KMS-11 (cell line): ENCODE measurements around the gene DNAJB2.

Source experiments
- H2AFZ ChIP-seq: fragments of 200-600 bp; sonication (generic); 2 replicates; pipeline ENCODE4 v1.6.1; 2016; ENCODE audit warnings: antibody characterized with exemption, mixed run types, low read depth
- H3K27ac ChIP-seq: fragments of 200-600 bp; sonication (generic); 2 replicates; pipeline ENCODE4 v1.6.1; 2016; ENCODE audit warnings: mild to moderate bottlenecking, mixed run types
- H3K27me3 ChIP-seq: fragments of 200-600 bp; sonication (generic); 2 replicates; pipeline ENCODE4 v1.6.1; 2017; ENCODE audit warnings: mild to moderate bottlenecking, low read depth, mixed run types, moderate library complexity; ENCODE audit not compliant: insufficient read depth
- H3K36me3 ChIP-seq: fragments of 200-600 bp; sonication (generic); 2 replicates; pipeline ENCODE4 v1.6.1; 2017; ENCODE audit warnings: mild to moderate bottlenecking, mixed run types; ENCODE audit not compliant: insufficient read depth
- H3K4me1 ChIP-seq: fragments of 200-600 bp; sonication (generic); 2 replicates; pipeline ENCODE4 v1.6.1; 2016; ENCODE audit warnings: mild to moderate bottlenecking, low read depth, mixed run types; ENCODE audit not compliant: poor library complexity, severe bottlenecking
- H3K4me2 ChIP-seq: fragments of 200-600 bp; sonication (generic); 2 replicates; pipeline ENCODE4 v1.7.0; 2016; ENCODE audit warnings: mild to moderate bottlenecking, mixed run types
- H3K4me3 ChIP-seq: fragments of 200-600 bp; sonication (generic); IDR thresholded peaks from 2 replicates; pipeline ENCODE4 v1.6.1; 2017; ENCODE audit warnings: low read depth, low read length, mixed read lengths; ENCODE audit not compliant: insufficient read depth
- H3K79me2 ChIP-seq: fragments of 200-600 bp; sonication (generic); 2 replicates; pipeline ENCODE4 v1.6.1; 2016; ENCODE audit warnings: low read depth, mixed run types; ENCODE audit not compliant: insufficient read depth
- H3K9ac ChIP-seq: fragments of 200-600 bp; sonication (generic); 2 replicates; pipeline ENCODE4 v1.6.1; 2016; ENCODE audit warnings: mild to moderate bottlenecking, mixed run types
- H4K20me1 ChIP-seq: fragments of 200-600 bp; sonication (generic); 2 replicates; pipeline ENCODE4 v1.6.1; 2016; ENCODE audit warnings: mild to moderate bottlenecking, mixed run types; ENCODE audit not compliant: insufficient read depth
- CTCF ChIP-seq: fragments of 200-600 bp; sonication (generic); conservative IDR thresholded peaks from 2 replicates; pipeline ENCODE4 v1.6.1; 2017; ENCODE audit warnings: low read depth, mild to moderate bottlenecking, antibody characterized with exemption, low read length, moderate library complexity, mixed read lengths

Gene DNAJB2

GRCh38 chr2:219280651-219281050, 1.5 kb downstream of the DNAJB2 start:
- TF ChIP-seq CTCF = no peak
- Histone ChIP-seq H3K4me3 (no peak overlapping the region), H3K79me2 (no peaks in the 10 kb centered on the region), H3K36me3 (no peaks in the 10 kb centered on the region), H3K4me2 (no peak overlapping the region), H3K27me3 (no peaks in the 10 kb centered on the region), H3K4me1 (peaks cover 28% of the 10 kb centered on the region), H2AFZ (no peak overlapping the region), H3K9ac (no peak overlapping the region), H3K27ac (no peak overlapping the region), H4K20me1 (no peaks in the 10 kb centered on the region)

- H3K9ac ChIP-seq = no peak overlapping the region
- no peaks in the 10 kb centered on the region for H4K20me1 ChIP-seq
- peaks cover 28% of the 10 kb centered on the region for H3K4me1 ChIP-seq
These were observed 2.4 kb downstream of the DNAJB2 start for GRCh38 chr2:219281588-219281987.

GRCh38 chr2:219282375-219282774, 3.2 kb downstream of the DNAJB2 start:
- no peak overlapping the region for H3K4me3 ChIP-seq
- no peak overlapping the region for H2AFZ ChIP-seq
- no peak overlapping the region for H3K4me2 ChIP-seq
- TF ChIP-seq CTCF = no peak
- H3K79me2 ChIP-seq = no peaks in the 10 kb centered on the region
- no peak overlapping the region for H3K9ac ChIP-seq
- no peaks in the 10 kb centered on the region for H4K20me1 ChIP-seq
- H3K27me3 ChIP-seq = no peaks in the 10 kb centered on the region
- peaks cover 22% of the 10 kb centered on the region for H3K4me1 ChIP-seq
- H3K36me3 ChIP-seq = no peaks in the 10 kb centered on the region
- no peak overlapping the region for H3K27ac ChIP-seq

More at GRCh38 chr2:219281588-219281987, 2.4 kb downstream of the DNAJB2 start:
- Histone ChIP-seq H3K79me2 (no peaks in the 10 kb centered on the region), H3K27me3 (no peaks in the 10 kb centered on the region), H3K4me3 (no peak overlapping the region), H3K4me2 (no peak overlapping the region), H2AFZ (no peak overlapping the region), H3K36me3 (no peaks in the 10 kb centered on the region), H3K27ac (no peak overlapping the region)
- no peak for TF ChIP-seq CTCF

GRCh38 chr2:219282943-219283581, 3.9 kb downstream of the DNAJB2 start:
- no peak overlapping the region for H3K4me2 ChIP-seq
- H2AFZ ChIP-seq = no peak overlapping the region
- H3K9ac ChIP-seq = no peak overlapping the region
- H3K27me3 ChIP-seq = no peaks in the 10 kb centered on the region
- no peak overlapping the region for H3K4me3 ChIP-seq
- H3K27ac ChIP-seq = no peak overlapping the region
- peaks cover 15% of the 10 kb centered on the region for H3K4me1 ChIP-seq
- no peaks in the 10 kb centered on the region for H3K36me3 ChIP-seq
- H4K20me1 ChIP-seq = no peaks in the 10 kb centered on the region
- no peaks in the 10 kb centered on the region for H3K79me2 ChIP-seq
- TF ChIP-seq CTCF = no peak
